ENCODE measurements around the gene KCNJ9.

- TF ChIP-seq SMC3 (IDR thresholded peaks at IDR 0.05; ENCODE audit: low read depth, low read length) = no peak
- TF ChIP-seq, protein P1, sequence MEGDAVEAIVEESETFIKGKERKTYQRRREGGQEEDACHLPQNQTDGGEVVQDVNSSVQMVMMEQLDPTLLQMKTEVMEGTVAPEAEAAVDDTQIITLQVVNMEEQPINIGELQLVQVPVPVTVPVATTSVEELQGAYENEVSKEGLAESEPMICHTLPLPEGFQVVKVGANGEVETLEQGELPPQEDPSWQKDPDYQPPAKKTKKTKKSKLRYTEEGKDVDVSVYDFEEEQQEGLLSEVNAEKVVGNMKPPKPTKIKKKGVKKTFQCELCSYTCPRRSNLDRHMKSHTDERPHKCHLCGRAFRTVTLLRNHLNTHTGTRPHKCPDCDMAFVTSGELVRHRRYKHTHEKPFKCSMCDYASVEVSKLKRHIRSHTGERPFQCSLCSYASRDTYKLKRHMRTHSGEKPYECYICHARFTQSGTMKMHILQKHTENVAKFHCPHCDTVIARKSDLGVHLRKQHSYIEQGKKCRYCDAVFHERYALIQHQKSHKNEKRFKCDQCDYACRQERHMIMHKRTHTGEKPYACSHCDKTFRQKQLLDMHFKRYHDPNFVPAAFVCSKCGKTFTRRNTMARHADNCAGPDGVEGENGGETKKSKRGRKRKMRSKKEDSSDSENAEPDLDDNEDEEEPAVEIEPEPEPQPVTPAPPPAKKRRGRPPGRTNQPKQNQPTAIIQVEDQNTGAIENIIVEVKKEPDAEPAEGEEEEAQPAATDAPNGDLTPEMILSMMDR (conservative IDR thresholded peaks at IDR 0.05; ENCODE audit: low read depth, low read length) = no peak
- no peak for TF ChIP-seq RAD21 (IDR thresholded peaks at IDR 0.05; ENCODE audit: low read length)
These were observed 17.7 kb downstream of the KCNJ9 start for GRCh38 chr1:160098852-160099561.

All from IMR-90 (cell line).